ENCODE data around the gene OR2A12. TPM values are rescaled to one million over a fixed set of nuclear protein-coding genes. Genes with fewer than 3 reads are reported as not detected.

The OR2A12 gene
- not detected in 2 replicates for total RNA-seq

GRCh38 chr7:144085978-144086377, at the start of gene OR2A12:
Gene OR2A12 (plus strand): TSS chr7:144086278. CDS start chr7:144095108, 8,830 bp downstream.

GRCh38 chr7:144048648-144049047, 37.4 kb upstream of the OR2A12 start, which contains the start of gene OR2A5:
Gene OR2A5 (plus strand): TSS chr7:144048948. CDS start chr7:144050402, 1,454 bp downstream.

GRCh38 chr7:144069511-144069910, 16.6 kb upstream of the OR2A12 start, which contains the start of gene OR2A25:
Gene OR2A25 (plus strand): TSS chr7:144069811. CDS start chr7:144074220, 4,409 bp downstream.

GRCh38 chr7:144109283-144109682, 23.2 kb downstream of the OR2A12 start, which contains the start of gene OR2A2:
Gene OR2A2 (plus strand): TSS chr7:144109583. CDS start chr7:144109583, 0 bp downstream.

GRCh38 chr7:144122876-144123275, 36.8 kb downstream of the OR2A12 start, which contains the start of gene OR2A14:
Gene OR2A14 (plus strand): TSS chr7:144123176. CDS start chr7:144129113, 5,937 bp downstream.

Other genes with a start within 250 kb of the OR2A12 start
- 63.2 and 68.2 TPM in 2 replicates for gene TCAF1, start 184.1 kb upstream of the OR2A12 start, total RNA-seq
- not detected in 2 replicates for gene OR2F2, start 151.0 kb upstream of the OR2A12 start, total RNA-seq
- under 0.01 TPM in 1 of 2 replicates, not detected in the other for gene OR2F1, start 131.4 kb upstream of the OR2A12 start, total RNA-seq
- under 0.01 TPM in 1 of 2 replicates, not detected in the other for gene OR6B1, start 86.0 kb upstream of the OR2A12 start, total RNA-seq
- gene OR2A5, start 37.3 kb upstream of the OR2A12 start, total RNA-seq = not detected in 2 replicates
- not detected in 2 replicates for gene OR2A25, start 16.5 kb upstream of the OR2A12 start, total RNA-seq
- not detected in 2 replicates for gene OR2A2, start 23.3 kb downstream of the OR2A12 start, total RNA-seq
- not detected in 2 replicates for gene OR2A14, start 36.9 kb downstream of the OR2A12 start, total RNA-seq
- gene CTAGE4, start 97.2 kb downstream of the OR2A12 start, total RNA-seq = 1.7 TPM in 1 of 2 replicates, not detected in the other
- 1.5 and 2.1 TPM in 2 replicates for gene ARHGEF35, start 109.6 kb downstream of the OR2A12 start, total RNA-seq
- gene OR2A42, start 153.3 kb downstream of the OR2A12 start, total RNA-seq = under 0.01 TPM in 1 of 2 replicates, not detected in the other
- 0.12 TPM in 1 of 2 replicates, not detected in the other for gene OR2A7, start 178.5 kb downstream of the OR2A12 start, total RNA-seq
- gene CTAGE8, start 183.0 kb downstream of the OR2A12 start, total RNA-seq = 0.44 TPM in 1 of 2 replicates, not detected in the other
- gene OR2A1, start 226.1 kb downstream of the OR2A12 start, total RNA-seq = not detected in 2 replicates

Data from uterine smooth muscle cell (primary cell).